WTC11 (cell line): ENCODE data around the gene SLC25A38. TPM values are rescaled to one million over a fixed set of nuclear protein-coding genes. Genes with fewer than 3 reads are reported as not detected.
A peak's percentile ranks its signal among the peaks of the same experiment; 100 is the strongest.

Experiments used
- ATAC-seq: fragments of 200-7000 bp; cut with Tn5 transposase; 2 replicates; pipeline ENCODE4 v1.10.0; 2021; ENCODE audit warnings: mild to moderate bottlenecking, moderate library complexity
- CTCF ChIA-PET: fragments of 300-600 bp; sonication (Branson Sonifier 250); formaldehyde crosslinking; loops from one replicate; lab custom pipeline; 2021; ENCODE audit warnings: antibody characterized with exemption; lab: Charles Lee
- POLR2A ChIA-PET: fragments of 350-600 bp; sonication (Branson Sonifier 250); formaldehyde crosslinking; loops from one replicate; lab custom pipeline; 2021; ENCODE audit warnings: antibody characterized with exemption; lab: Charles Lee
- DNase-seq: peaks from one replicate; pipeline ENCODE4 v3.0.0; 2021; ENCODE audit warnings: low spot score
- H3K27ac Mint-ChIP-seq: 2 replicates; pipeline ENCODE4 v1.8.0; 2021; ENCODE audit warnings: mixed read lengths
- H3K27me3 Mint-ChIP-seq: 2 replicates; pipeline ENCODE4 v1.8.0; 2021; ENCODE audit warnings: low read depth, mild to moderate bottlenecking, moderate library complexity, mixed read lengths
- H3K36me3 Mint-ChIP-seq: 2 replicates; pipeline ENCODE4 v1.8.0; 2021; ENCODE audit warnings: mixed read lengths
- H3K4me1 Mint-ChIP-seq: 2 replicates; pipeline ENCODE4 v1.8.0; 2022; ENCODE audit warnings: mixed read lengths
- H3K4me3 Mint-ChIP-seq: 2 replicates; pipeline ENCODE4 v1.8.0; 2021; ENCODE audit warnings: mild to moderate bottlenecking, moderate library complexity, mixed read lengths
- H3K9me3 Mint-ChIP-seq: 2 replicates; pipeline ENCODE4 v1.8.0; 2021; ENCODE audit warnings: mixed read lengths
- AR ChIP-seq: fragments of 250-450 bp; sonication (Bioruptor Pico); IDR thresholded peaks from 2 replicates; pipeline ENCODE4 v1.9.0; 2021; ENCODE audit warnings: mild to moderate bottlenecking
- CTCF ChIP-seq: fragments of 200-600 bp; IDR thresholded peaks from 2 replicates; pipeline ENCODE4 v1.8.0; 2022; ENCODE audit warnings: antibody characterized with exemption
- ESRRA ChIP-seq: sonication (generic); formaldehyde crosslinking; IDR thresholded peaks from 2 replicates; pipeline ENCODE4 v1.8.1; 2022; ENCODE audit warnings: mild to moderate bottlenecking, missing genetic modification reagents, borderline replicate concordance
- FOXJ3 ChIP-seq: sonication (generic); formaldehyde crosslinking; IDR thresholded peaks from 2 replicates; pipeline ENCODE4 v1.9.0; 2021; ENCODE audit warnings: missing genetic modification reagents, mild to moderate bottlenecking, borderline replicate concordance
- GTF2I ChIP-seq: fragments of 250-450 bp; sonication (Bioruptor Pico); conservative IDR thresholded peaks from 2 replicates; pipeline ENCODE4 v1.4.0; 2021; ENCODE audit warnings: mild to moderate bottlenecking
- MYBL2 ChIP-seq: sonication (generic); formaldehyde crosslinking; IDR thresholded peaks from 2 replicates; pipeline ENCODE4 v1.8.1; 2023; ENCODE audit warnings: mild to moderate bottlenecking, moderate library complexity, missing genetic modification reagents
- NR3C1 ChIP-seq: sonication (generic); formaldehyde crosslinking; conservative IDR thresholded peaks from 2 replicates; pipeline ENCODE4 v1.8.1; 2023; ENCODE audit warnings: low read depth, mild to moderate bottlenecking, missing genetic modification reagents
- SOX15 ChIP-seq: fragments of 250-450 bp; sonication (Bioruptor Pico); IDR thresholded peaks from 2 replicates; pipeline ENCODE4 v1.9.0; 2021; ENCODE audit warnings: mild to moderate bottlenecking
- TCF7 ChIP-seq: sonication (generic); formaldehyde crosslinking; IDR thresholded peaks from 2 replicates; pipeline ENCODE4 v1.8.0; 2022; ENCODE audit warnings: mild to moderate bottlenecking, low read depth, missing genetic modification reagents, moderate library complexity
- TEAD1 ChIP-seq: sonication (generic); formaldehyde crosslinking; IDR thresholded peaks from 2 replicates; pipeline ENCODE4 v1.8.0; 2022; ENCODE audit warnings: mild to moderate bottlenecking, missing genetic modification reagents
- TP53 ChIP-seq: sonication (generic); formaldehyde crosslinking; IDR thresholded peaks from 2 replicates; pipeline ENCODE4 v1.8.1; 2023; ENCODE audit warnings: mild to moderate bottlenecking, missing genetic modification reagents
- ZNF121 ChIP-seq: sonication (generic); formaldehyde crosslinking; IDR thresholded peaks from 2 replicates; pipeline ENCODE4 v1.8.0; 2023; ENCODE audit warnings: missing genetic modification reagents
- ZNF317 ChIP-seq: sonication (generic); formaldehyde crosslinking; IDR thresholded peaks from 2 replicates; pipeline ENCODE4 v1.8.1; 2023; ENCODE audit warnings: low read depth, mild to moderate bottlenecking, moderate library complexity, missing genetic modification reagents, borderline replicate concordance
- ZNF416 ChIP-seq: fragments of 250-450 bp; sonication (Bioruptor Pico); IDR thresholded peaks from 2 replicates; pipeline ENCODE4 v1.9.0; 2021; ENCODE audit warnings: mild to moderate bottlenecking, inconsistent platforms
- ZNF425 ChIP-seq: fragments of 250-450 bp; sonication (Bioruptor Pico); conservative IDR thresholded peaks from 2 replicates; pipeline ENCODE4 v1.9.0; 2021; ENCODE audit warnings: mild to moderate bottlenecking
- ZNF532 ChIP-seq: fragments of 250-450 bp; sonication (Bioruptor Pico); IDR thresholded peaks from 2 replicates; pipeline ENCODE4 v1.9.0; 2021; ENCODE audit warnings: mild to moderate bottlenecking, borderline replicate concordance
- ZNF671 ChIP-seq: fragments of 250-450 bp; sonication (Bioruptor Pico); IDR thresholded peaks from 2 replicates; pipeline ENCODE4 v1.8.0; 2021; ENCODE audit warnings: mild to moderate bottlenecking
- total RNA-seq: library from RNA; stranded (reverse); gene quantifications from 3 replicates; pipeline ENCODE4 v1.2.3, GENCODE V29; 2021
- TF ChIP-seq, protein P1 (sequence below): fragments of 250-450 bp; sonication (Bioruptor Pico); IDR thresholded peaks from 2 replicates; pipeline ENCODE4 v1.9.0; 2021; ENCODE audit warnings: moderate library complexity, mild to moderate bottlenecking, inconsistent platforms, borderline replicate concordance
- TF ChIP-seq, protein P2 (sequence below): fragments of 250-450 bp; sonication (Bioruptor Pico); IDR thresholded peaks from 2 replicates; pipeline ENCODE4 v1.8.0; 2021; ENCODE audit warnings: mild to moderate bottlenecking
- TF ChIP-seq, protein P3 (sequence below): sonication (generic); formaldehyde crosslinking; conservative IDR thresholded peaks from 2 replicates; pipeline ENCODE4 v1.8.1; 2022; ENCODE audit warnings: mild to moderate bottlenecking, missing genetic modification reagents

SLC25A38 gene
- total RNA-seq, 1 experiment from 2014 or later, result 34.9 TPM

DNA sequence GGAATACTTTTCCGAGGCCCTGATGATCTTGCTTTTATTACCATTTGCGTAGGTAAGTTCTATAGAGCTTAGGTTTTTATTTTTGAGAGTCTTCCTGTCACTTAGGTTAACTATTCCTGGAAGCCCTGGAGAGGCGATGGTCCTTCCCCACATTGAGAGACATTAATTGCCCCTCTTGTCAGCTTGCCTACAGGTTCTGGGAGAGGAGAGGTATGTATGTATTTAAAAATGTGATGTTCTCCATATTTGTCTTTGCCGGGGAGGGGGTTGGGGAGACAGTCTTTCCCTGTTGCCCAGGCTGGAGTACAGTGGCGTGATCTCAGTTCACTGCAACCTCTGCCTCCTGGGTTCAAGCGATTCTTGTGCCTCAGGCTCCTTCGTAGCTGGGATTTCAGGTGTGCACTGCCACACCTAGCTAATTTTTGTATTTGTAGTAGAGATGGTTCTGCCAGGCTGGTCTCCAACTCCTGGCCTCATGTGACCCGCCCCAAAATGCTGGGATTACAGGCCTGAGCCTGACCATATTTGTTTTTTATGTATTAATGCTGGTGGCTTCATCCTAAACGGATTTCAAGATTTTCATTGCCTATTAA lies 29.6 kb downstream of the SLC25A38 start:
- no peaks in the 10 kb centered on the region for H3K9me3 Mint-ChIP-seq
- H3K27me3 Mint-ChIP-seq, result no peaks in the 10 kb centered on the region

DNA sequence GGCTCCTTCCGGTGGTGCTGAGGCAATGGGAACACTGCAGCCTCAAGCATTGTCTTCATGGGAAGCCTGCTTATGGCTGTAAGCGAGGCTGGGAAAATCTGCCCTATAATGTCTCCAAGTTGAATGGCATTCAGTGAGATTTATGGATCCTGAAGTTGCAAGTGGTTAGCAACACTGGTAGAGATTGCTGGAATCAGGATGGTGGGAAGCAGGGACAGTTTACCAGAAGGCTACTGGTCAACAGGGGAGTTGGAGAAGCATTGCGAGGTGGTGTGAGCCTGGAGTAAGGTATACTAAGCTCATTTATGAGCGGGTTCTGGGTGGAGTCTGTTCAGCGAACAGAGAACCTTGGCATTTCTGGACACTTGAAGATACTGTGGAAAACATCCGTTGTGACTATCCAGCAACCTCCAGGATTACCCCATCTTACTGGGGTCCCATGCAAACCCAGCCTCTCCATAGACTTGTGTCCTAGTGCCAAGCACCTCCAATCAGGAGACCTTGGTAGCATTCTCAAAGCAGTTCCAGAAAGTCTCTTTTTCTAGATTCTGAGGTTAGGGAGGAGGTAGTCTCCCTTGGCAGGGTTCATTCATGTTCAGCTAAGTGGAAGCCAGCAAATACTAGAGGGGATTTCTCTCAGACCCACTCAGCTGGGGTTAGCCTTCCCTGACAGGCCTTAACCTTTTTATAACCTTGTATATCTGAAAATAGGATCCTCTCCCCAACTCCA lies 30.7 kb downstream of the SLC25A38 start:
- Mint-ChIP-seq H3K36me3 (peaks cover 49% of the 10 kb centered on the region), H3K4me1 (peaks cover 29% of the 10 kb centered on the region), H3K9me3 (no peaks in the 10 kb centered on the region), H3K27ac (peak overlapping the region; percentile 87), H3K4me3 (no peak overlapping the region), H3K27me3 (no peaks in the 10 kb centered on the region)
- peak; percentile 1 for ATAC-seq
- CTCF ChIA-PET, result interaction anchor here (2.3 kb wide), 1 partner anchor 125 kb away, joined by 5 read pairs; no protein-coding TSS in a partner anchor
- DNase-seq, result no peak
- POLR2A ChIA-PET, result interaction anchor here (1.2 to 1.8 kb wide), 2 partner anchors 9 to 30 kb away, joined by 4 to 10 read pairs; partner anchors contain the start of gene RPSA
- TF ChIP-seq, protein P1, sequence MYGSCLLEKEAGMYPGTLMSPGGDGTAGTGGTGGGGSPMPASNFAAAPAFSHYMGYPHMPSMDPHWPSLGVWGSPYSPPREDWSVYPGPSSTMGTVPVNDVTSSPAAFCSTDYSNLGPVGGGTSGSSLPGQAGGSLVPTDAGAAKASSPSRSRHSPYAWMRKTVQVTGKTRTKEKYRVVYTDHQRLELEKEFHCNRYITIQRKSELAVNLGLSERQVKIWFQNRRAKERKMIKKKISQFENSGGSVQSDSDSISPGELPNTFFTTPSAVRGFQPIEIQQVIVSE, result no peak
- TF ChIP-seq SOX15 (no peak), AR (CRISPR knock-in tag) (no peak; the same call in 1 of the 2 replicates), ZNF425 (CRISPR knock-in tag) (peak; percentile 21), ESRRA (CRISPR knock-in tag) (no peak), TEAD1 (CRISPR knock-in tag) (no peak), CTCF (no peak), TCF7 (CRISPR knock-in tag) (no peak), ZNF532 (peak; percentile 91), MYBL2 (CRISPR knock-in tag) (no peak), NR3C1 (CRISPR knock-in tag) (no peak), TP53 (CRISPR knock-in tag) (no peak), FOXJ3 (CRISPR knock-in tag) (no peak), GTF2I (no peak), ZNF416 (CRISPR knock-in tag) (peak; percentile 88)
- TF ChIP-seq, protein P2, sequence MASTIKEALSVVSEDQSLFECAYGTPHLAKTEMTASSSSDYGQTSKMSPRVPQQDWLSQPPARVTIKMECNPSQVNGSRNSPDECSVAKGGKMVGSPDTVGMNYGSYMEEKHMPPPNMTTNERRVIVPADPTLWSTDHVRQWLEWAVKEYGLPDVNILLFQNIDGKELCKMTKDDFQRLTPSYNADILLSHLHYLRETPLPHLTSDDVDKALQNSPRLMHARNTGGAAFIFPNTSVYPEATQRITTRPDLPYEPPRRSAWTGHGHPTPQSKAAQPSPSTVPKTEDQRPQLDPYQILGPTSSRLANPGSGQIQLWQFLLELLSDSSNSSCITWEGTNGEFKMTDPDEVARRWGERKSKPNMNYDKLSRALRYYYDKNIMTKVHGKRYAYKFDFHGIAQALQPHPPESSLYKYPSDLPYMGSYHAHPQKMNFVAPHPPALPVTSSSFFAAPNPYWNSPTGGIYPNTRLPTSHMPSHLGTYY, result peak; percentile 76
- TF ChIP-seq, protein P3, sequence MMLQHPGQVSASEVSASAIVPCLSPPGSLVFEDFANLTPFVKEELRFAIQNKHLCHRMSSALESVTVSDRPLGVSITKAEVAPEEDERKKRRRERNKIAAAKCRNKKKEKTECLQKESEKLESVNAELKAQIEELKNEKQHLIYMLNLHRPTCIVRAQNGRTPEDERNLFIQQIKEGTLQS (CRISPR knock-in tag), result no peak

More for the DNA sequence above, 29.6 kb downstream of the SLC25A38 start:
- Mint-ChIP-seq H3K36me3 (peaks cover 60% of the 10 kb centered on the region), H3K4me3 (no peak overlapping the region), H3K4me1 (peaks cover 24% of the 10 kb centered on the region), H3K27ac (peak overlapping the region; percentile 87)
- ChIA-PET POLR2A (interaction anchor here (1.2 kb wide), 1 partner anchor 28 kb away, joined by 4 read pairs; no protein-coding TSS in a partner anchor), CTCF (interaction anchor here (0.6 kb wide), 1 partner anchor 86 kb away, joined by 3 read pairs; no protein-coding TSS in a partner anchor)
- no peak for ATAC-seq
- TF ChIP-seq ZNF671 (CRISPR knock-in tag) (no peak), ZNF121 (CRISPR knock-in tag) (no peak), ZNF416 (CRISPR knock-in tag) (no peak), ZNF317 (no peak)
- no peak for DNase-seq
